SK-N-SH treated with all-trans-retinoic acid at 6 μM for 48 hours (cell line): ENCODE results near the gene ROCK1.
"Not testable (repeated sequence)": the region's sequence is repeated elsewhere in the genome, so short reads cannot be mapped to it uniquely, and the experiment has no call there.

Source experiments
- ATAC-seq: fragments of 200-7000 bp; cut with Tn5 transposase; 3 replicates; pipeline ENCODE4 v1.9.1; 2020; ENCODE audit warnings: mild to moderate bottlenecking, moderate library complexity
- BACH2 ChIP-seq: fragments of 250-450 bp; sonication (Bioruptor Pico); IDR thresholded peaks from 2 replicates; pipeline ENCODE4 v1.9.0; 2021; ENCODE audit warnings: mild to moderate bottlenecking, borderline replicate concordance
- CSDC2 ChIP-seq: fragments of 250-450 bp; sonication (Bioruptor Pico); IDR thresholded peaks from 2 replicates; pipeline ENCODE4 v1.5.0; 2020; ENCODE audit warnings: mild to moderate bottlenecking, moderate library complexity
- ESRRG ChIP-seq: fragments of 250-450 bp; sonication (Bioruptor Pico); IDR thresholded peaks from 2 replicates; pipeline ENCODE4 v1.6.1; 2021; ENCODE audit warnings: mild to moderate bottlenecking
- ISL1 ChIP-seq: fragments of 250-450 bp; sonication (Bioruptor Pico); IDR thresholded peaks from 2 replicates; pipeline ENCODE4 v2.1.2; 2022; ENCODE audit warnings: mild to moderate bottlenecking, moderate library complexity
- PPARA ChIP-seq: fragments of 250-450 bp; sonication (Bioruptor Pico); IDR thresholded peaks from 2 replicates; pipeline ENCODE4 v1.5.0; 2020; ENCODE audit warnings: mild to moderate bottlenecking, borderline replicate concordance
- RARB ChIP-seq: fragments of 250-450 bp; sonication (Bioruptor Pico); IDR thresholded peaks from 2 replicates; pipeline ENCODE4 v1.8.0; 2021; ENCODE audit warnings: mild to moderate bottlenecking, moderate library complexity
- SNAI2 ChIP-seq: fragments of 250-450 bp; sonication (Bioruptor Pico); IDR thresholded peaks from 2 replicates; pipeline ENCODE4 v1.5.0; 2020; ENCODE audit warnings: mild to moderate bottlenecking, moderate library complexity
- TCF4 ChIP-seq: fragments of 250-450 bp; sonication (Bioruptor Pico); IDR thresholded peaks from 2 replicates; pipeline ENCODE4 v1.8.0; 2021; ENCODE audit warnings: mild to moderate bottlenecking, moderate library complexity, borderline replicate concordance
- TOX ChIP-seq: fragments of 250-450 bp; sonication (Bioruptor Pico); IDR thresholded peaks from 2 replicates; pipeline ENCODE4 v1.8.0; 2021; ENCODE audit warnings: mild to moderate bottlenecking, moderate library complexity, borderline replicate concordance
- ZC3H10 ChIP-seq: fragments of 250-450 bp; sonication (Bioruptor Pico); IDR thresholded peaks from 2 replicates; pipeline ENCODE4 v1.5.1; 2021; ENCODE audit warnings: mild to moderate bottlenecking, moderate library complexity
- ZFP3 ChIP-seq: fragments of 250-450 bp; sonication (Bioruptor Pico); IDR thresholded peaks from 2 replicates; pipeline ENCODE4 v1.5.0; 2020; ENCODE audit warnings: mild to moderate bottlenecking, moderate library complexity
- ZFP30 ChIP-seq: fragments of 450-650 bp; formaldehyde crosslinking; IDR thresholded peaks from 2 replicates; pipeline ENCODE4 v1.5.0; 2022; ENCODE audit warnings: mild to moderate bottlenecking, moderate library complexity
- ZNF70 ChIP-seq: fragments of 450-650 bp; formaldehyde crosslinking; IDR thresholded peaks from 2 replicates; pipeline ENCODE4 v1.5.0; 2020; ENCODE audit warnings: mild to moderate bottlenecking, moderate library complexity
- ZNF8 ChIP-seq: fragments of 450-650 bp; formaldehyde crosslinking; IDR thresholded peaks from 2 replicates; pipeline ENCODE4 v1.5.0; 2020; ENCODE audit warnings: mild to moderate bottlenecking, moderate library complexity
- TF ChIP-seq, protein P1 (sequence below): fragments of 250-450 bp; sonication (Bioruptor Pico); IDR thresholded peaks from 2 replicates; pipeline ENCODE4 v1.8.0; 2020; ENCODE audit warnings: mild to moderate bottlenecking, moderate library complexity, borderline replicate concordance
- TF ChIP-seq, protein P2 (sequence below): fragments of 250-450 bp; sonication (Bioruptor Pico); IDR thresholded peaks from 2 replicates; pipeline ENCODE4 v1.5.1; 2021; ENCODE audit warnings: mild to moderate bottlenecking, moderate library complexity
- TF ChIP-seq, protein P3 (sequence below): fragments of 250-450 bp; sonication (Bioruptor Pico); IDR thresholded peaks from 2 replicates; pipeline ENCODE4 v1.5.1; 2020; ENCODE audit warnings: low read depth, mild to moderate bottlenecking, moderate library complexity
- TF ChIP-seq, protein P4 (sequence below): fragments of 250-450 bp; sonication (Bioruptor Pico); IDR thresholded peaks from 2 replicates; pipeline ENCODE4 v1.5.0; 2020; ENCODE audit warnings: mild to moderate bottlenecking, moderate library complexity

ROCK1 gene

DNA sequence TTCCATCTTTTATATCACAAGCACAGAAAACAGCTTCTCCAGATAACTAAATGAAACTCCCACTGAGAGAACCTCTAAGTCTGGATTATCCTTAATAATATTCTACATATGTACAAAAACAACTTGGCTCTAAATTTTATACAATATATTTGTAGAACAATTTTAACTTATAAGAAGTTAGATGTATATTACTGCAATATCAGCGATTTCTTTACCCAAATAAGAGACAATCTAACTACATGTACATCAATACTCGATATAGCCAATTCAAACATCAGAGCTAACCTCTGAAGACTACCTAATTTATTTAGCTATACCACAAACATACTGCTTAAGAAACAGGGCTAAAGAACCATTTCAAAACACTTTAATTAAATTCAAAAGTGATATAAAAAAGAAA lies 148.6 kb downstream of the ROCK1 start:
- no peak for ATAC-seq
- TF ChIP-seq CSDC2 (CRISPR knock-in tag), result no peak
- TF ChIP-seq ZNF8, result no peak
- TF ChIP-seq BACH2 (CRISPR knock-in tag), result no peak
- TF ChIP-seq, protein P1, sequence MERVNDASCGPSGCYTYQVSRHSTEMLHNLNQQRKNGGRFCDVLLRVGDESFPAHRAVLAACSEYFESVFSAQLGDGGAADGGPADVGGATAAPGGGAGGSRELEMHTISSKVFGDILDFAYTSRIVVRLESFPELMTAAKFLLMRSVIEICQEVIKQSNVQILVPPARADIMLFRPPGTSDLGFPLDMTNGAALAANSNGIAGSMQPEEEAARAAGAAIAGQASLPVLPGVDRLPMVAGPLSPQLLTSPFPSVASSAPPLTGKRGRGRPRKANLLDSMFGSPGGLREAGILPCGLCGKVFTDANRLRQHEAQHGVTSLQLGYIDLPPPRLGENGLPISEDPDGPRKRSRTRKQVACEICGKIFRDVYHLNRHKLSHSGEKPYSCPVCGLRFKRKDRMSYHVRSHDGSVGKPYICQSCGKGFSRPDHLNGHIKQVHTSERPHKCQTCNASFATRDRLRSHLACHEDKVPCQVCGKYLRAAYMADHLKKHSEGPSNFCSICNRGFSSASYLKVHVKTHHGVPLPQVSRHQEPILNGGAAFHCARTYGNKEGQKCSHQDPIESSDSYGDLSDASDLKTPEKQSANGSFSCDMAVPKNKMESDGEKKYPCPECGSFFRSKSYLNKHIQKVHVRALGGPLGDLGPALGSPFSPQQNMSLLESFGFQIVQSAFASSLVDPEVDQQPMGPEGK (CRISPR knock-in tag), result no peak
- TF ChIP-seq TCF4, result no peak
- TF ChIP-seq PPARA (CRISPR knock-in tag), result no peak
- no peak for TF ChIP-seq ESRRG (CRISPR knock-in tag)
- TF ChIP-seq ZFP3 (CRISPR knock-in tag), result no peak
- TF ChIP-seq, protein P2, sequence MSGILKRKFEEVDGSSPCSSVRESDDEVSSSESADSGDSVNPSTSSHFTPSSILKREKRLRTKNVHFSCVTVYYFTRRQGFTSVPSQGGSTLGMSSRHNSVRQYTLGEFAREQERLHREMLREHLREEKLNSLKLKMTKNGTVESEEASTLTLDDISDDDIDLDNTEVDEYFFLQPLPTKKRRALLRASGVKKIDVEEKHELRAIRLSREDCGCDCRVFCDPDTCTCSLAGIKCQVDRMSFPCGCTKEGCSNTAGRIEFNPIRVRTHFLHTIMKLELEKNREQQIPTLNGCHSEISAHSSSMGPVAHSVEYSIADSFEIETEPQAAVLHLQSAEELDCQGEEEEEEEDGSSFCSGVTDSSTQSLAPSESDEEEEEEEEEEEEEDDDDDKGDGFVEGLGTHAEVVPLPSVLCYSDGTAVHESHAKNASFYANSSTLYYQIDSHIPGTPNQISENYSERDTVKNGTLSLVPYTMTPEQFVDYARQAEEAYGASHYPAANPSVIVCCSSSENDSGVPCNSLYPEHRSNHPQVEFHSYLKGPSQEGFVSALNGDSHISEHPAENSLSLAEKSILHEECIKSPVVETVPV, result no peak
- no peak for TF ChIP-seq ZFP30
- no peak for TF ChIP-seq RARB (CRISPR knock-in tag)
- TF ChIP-seq SNAI2, result no peak
- no peak for TF ChIP-seq ZC3H10
- no peak for TF ChIP-seq TOX
- no peak for TF ChIP-seq ZNF70 (CRISPR knock-in tag)
- TF ChIP-seq, protein P3, sequence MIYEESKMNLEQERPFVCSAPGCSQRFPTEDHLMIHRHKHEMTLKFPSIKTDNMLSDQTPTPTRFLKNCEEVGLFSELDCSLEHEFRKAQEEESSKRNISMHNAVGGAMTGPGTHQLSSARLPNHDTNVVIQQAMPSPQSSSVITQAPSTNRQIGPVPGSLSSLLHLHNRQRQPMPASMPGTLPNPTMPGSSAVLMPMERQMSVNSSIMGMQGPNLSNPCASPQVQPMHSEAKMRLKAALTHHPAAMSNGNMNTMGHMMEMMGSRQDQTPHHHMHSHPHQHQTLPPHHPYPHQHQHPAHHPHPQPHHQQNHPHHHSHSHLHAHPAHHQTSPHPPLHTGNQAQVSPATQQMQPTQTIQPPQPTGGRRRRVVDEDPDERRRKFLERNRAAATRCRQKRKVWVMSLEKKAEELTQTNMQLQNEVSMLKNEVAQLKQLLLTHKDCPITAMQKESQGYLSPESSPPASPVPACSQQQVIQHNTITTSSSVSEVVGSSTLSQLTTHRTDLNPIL (CRISPR knock-in tag), result no peak
- TF ChIP-seq, all 23 proteins: peak for 0

DNA sequence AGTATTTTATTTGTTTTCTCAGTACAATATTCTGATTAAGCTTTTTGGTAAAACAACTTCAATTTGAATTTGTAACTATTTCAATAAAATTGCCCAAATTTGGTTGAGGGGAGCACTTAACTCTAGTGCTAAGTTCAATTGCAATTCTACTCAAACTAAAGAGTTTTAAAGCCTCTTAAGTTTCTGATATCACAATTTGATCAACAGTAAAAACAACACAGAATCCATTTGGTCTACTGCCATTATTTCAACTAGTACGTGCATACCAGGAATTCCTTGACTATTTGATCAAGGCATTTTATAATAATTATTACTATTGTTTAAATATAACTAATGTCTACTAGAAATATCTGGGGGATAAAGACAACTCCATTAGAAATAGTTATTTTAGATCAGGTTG lies 150.9 kb downstream of the ROCK1 start:
- TF ChIP-seq SNAI2 (no peak), ZFP3 (CRISPR knock-in tag) (no peak), ISL1 (CRISPR knock-in tag) (peak; percentile 96), ESRRG (CRISPR knock-in tag) (no peak)
- TF ChIP-seq, protein P1 (CRISPR knock-in tag), result no peak
- TF ChIP-seq, protein P4, sequence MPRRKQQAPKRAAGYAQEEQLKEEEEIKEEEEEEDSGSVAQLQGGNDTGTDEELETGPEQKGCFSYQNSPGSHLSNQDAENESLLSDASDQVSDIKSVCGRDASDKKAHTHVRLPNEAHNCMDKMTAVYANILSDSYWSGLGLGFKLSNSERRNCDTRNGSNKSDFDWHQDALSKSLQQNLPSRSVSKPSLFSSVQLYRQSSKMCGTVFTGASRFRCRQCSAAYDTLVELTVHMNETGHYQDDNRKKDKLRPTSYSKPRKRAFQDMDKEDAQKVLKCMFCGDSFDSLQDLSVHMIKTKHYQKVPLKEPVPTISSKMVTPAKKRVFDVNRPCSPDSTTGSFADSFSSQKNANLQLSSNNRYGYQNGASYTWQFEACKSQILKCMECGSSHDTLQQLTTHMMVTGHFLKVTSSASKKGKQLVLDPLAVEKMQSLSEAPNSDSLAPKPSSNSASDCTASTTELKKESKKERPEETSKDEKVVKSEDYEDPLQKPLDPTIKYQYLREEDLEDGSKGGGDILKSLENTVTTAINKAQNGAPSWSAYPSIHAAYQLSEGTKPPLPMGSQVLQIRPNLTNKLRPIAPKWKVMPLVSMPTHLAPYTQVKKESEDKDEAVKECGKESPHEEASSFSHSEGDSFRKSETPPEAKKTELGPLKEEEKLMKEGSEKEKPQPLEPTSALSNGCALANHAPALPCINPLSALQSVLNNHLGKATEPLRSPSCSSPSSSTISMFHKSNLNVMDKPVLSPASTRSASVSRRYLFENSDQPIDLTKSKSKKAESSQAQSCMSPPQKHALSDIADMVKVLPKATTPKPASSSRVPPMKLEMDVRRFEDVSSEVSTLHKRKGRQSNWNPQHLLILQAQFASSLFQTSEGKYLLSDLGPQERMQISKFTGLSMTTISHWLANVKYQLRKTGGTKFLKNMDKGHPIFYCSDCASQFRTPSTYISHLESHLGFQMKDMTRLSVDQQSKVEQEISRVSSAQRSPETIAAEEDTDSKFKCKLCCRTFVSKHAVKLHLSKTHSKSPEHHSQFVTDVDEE, result no peak
- no peak for ATAC-seq

DNA sequence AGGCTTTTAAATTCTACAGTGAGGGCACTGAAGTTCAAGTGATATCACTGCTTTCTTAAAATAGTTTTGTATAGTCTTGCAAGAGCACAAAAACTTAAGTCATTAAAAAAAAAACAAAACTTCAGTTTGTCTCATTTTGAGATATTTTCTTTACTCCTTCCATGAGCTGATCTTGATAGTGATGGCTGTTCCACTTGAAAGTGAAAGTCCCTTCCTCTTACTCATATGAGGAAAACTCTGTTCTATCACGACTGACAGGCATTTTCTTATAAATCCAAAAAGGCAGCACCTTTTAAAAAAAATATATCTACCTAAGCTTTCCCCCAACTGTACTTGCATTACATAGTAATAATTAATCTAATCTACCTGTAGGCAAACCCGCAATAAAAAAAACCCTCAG lies 160.8 kb downstream of the ROCK1 start:
- not testable (repeated sequence) for ATAC-seq
